Measurements from ENCODE around the gene CD300LD.

DNA sequence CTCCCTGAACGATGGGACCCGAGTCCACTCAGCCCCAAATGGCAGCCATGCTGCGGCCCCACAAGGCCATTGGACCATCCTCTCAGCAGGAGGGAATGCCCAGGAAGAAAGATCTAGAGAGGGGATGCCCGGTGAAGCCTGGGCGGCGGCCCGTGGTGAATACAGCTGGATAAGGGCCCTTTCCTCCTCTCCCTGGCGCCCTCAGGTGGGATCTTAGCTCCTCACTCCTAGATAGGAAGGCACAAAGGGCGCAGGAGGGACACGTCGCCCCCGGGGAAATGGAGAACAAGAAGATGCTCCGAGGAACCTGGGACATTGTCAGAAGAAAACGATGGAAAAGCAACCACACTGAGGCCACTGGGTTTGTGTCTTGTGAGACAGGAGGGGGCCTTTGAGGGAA lies 48.7 kb downstream of the CD300LD start:
- TF ChIP-seq, protein P1, sequence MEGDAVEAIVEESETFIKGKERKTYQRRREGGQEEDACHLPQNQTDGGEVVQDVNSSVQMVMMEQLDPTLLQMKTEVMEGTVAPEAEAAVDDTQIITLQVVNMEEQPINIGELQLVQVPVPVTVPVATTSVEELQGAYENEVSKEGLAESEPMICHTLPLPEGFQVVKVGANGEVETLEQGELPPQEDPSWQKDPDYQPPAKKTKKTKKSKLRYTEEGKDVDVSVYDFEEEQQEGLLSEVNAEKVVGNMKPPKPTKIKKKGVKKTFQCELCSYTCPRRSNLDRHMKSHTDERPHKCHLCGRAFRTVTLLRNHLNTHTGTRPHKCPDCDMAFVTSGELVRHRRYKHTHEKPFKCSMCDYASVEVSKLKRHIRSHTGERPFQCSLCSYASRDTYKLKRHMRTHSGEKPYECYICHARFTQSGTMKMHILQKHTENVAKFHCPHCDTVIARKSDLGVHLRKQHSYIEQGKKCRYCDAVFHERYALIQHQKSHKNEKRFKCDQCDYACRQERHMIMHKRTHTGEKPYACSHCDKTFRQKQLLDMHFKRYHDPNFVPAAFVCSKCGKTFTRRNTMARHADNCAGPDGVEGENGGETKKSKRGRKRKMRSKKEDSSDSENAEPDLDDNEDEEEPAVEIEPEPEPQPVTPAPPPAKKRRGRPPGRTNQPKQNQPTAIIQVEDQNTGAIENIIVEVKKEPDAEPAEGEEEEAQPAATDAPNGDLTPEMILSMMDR (IDR thresholded peaks at IDR 0.05) = no peak
- no peak for TF ChIP-seq POLR2A (IDR thresholded peaks at IDR 0.05)
